Right lobe of liver (tissue), 4 donors: ENCODE data around the gene PTPN18.

Source experiments
- POLR2A ChIP-seq: fragments of 450-650 bp; IDR thresholded peaks from one replicate; pipeline ENCODE4 v1.6.1; 2017; ENCODE audit warnings: antibody characterized with exemption, mild to moderate bottlenecking
- TF ChIP-seq, protein P1 (sequence below), 4 donors: fragments of 200-600 bp in 3 of 4; fragments of 450-650 bp in 1 of 4; IDR thresholded peaks; one replicate each; pipeline versions ENCODE4 v1.5.1 to v1.8.0; 2016 to 2022; ENCODE audit warnings: antibody characterized with exemption in 4 of 4, mild to moderate bottlenecking in 2 of 4
- donor health status: DM: no; HTN: no; CAD: no.
- donor health status: DM: no; HTN: no; CAD: no.
- donor health status: DM: no; HTN: yes; CAD: no.

DNA sequence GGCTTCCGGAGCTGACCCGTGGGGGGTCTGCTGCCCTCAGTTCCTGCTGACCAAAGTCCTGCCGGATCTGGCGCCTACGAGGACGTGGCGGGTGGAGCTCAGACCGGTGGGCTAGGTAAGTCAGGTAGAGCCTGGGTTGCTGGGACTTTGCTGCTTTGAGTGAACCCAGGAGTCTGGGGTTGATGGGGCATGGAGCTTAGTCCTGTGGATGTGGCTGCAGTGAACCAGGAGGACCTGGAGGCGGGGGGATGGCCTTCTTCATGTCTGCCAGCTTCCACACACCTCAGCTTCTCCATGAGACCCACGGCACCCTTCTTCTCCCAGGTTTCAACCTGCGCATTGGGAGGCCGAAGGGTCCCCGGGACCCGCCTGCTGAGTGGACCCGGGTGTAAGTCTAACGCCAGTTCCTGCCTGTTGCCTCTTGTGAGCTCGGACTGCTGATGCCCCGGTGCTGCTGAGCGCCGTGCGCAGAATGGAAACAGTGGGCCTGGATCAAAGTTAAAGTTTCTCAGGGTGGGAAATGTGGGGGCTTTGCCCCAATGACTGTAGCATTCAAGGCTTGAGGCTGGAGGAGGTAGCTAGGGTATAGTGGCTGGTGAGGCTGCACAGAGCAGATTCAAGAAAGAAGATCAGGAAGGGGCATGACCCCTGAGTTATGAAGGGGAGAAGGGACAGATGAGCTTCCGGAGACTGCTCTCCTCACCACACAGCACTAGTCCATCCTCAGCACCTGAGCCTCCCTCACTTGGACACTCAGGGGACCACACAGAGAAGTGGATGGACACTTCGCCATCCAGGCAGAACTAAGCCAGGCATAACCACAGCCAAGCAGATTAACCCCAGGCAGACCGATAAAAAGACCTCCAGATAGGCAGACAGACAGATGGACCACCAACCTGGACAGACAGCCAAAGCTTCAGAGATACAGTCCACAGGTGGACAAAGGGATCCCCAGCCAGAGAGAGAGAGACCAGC lies 17.3 kb downstream of the PTPN18 start:
- TF ChIP-seq, protein P1, sequence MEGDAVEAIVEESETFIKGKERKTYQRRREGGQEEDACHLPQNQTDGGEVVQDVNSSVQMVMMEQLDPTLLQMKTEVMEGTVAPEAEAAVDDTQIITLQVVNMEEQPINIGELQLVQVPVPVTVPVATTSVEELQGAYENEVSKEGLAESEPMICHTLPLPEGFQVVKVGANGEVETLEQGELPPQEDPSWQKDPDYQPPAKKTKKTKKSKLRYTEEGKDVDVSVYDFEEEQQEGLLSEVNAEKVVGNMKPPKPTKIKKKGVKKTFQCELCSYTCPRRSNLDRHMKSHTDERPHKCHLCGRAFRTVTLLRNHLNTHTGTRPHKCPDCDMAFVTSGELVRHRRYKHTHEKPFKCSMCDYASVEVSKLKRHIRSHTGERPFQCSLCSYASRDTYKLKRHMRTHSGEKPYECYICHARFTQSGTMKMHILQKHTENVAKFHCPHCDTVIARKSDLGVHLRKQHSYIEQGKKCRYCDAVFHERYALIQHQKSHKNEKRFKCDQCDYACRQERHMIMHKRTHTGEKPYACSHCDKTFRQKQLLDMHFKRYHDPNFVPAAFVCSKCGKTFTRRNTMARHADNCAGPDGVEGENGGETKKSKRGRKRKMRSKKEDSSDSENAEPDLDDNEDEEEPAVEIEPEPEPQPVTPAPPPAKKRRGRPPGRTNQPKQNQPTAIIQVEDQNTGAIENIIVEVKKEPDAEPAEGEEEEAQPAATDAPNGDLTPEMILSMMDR (IDR thresholded peaks at IDR 0.05): no peak
- no peak for TF ChIP-seq POLR2A
